Neural progenitor cell (in vitro differentiated cells): ENCODE measurements around the gene TTC21B. TPM values are rescaled to one million over a fixed set of nuclear protein-coding genes. Genes with fewer than 3 reads are reported as not detected.
A peak's percentile ranks its signal among the peaks of the same experiment; 100 is the strongest.

Experiments used
- DNase-seq: peaks from one replicate; pipeline ENCODE4 v3.0.0-alpha.2; 2016; ENCODE audit warnings: low spot score
- H2AFZ ChIP-seq: fragments of 200-600 bp; sonication (generic); replicated peaks from 2 replicates; pipeline ENCODE4 v1.6.1; 2016; ENCODE audit warnings: antibody characterized with exemption
- H3F3A ChIP-seq: fragments of 200-600 bp; sonication (generic); 2 replicates; pipeline ENCODE4 v1.6.1; 2016; ENCODE audit warnings: antibody characterized with exemption, low read depth
- H3K27ac ChIP-seq: fragments of 200-600 bp; sonication (generic); 2 replicates; pipeline ENCODE4 v1.5.1; 2016; ENCODE audit warnings: mild to moderate bottlenecking
- H3K27me3 ChIP-seq: fragments of 200-600 bp; sonication (generic); 2 replicates; pipeline ENCODE4 v1.6.1; 2016; ENCODE audit warnings: mild to moderate bottlenecking, moderate library complexity
- H3K36me3 ChIP-seq: fragments of 200-600 bp; sonication (generic); 2 replicates; pipeline ENCODE4 v1.5.1; 2016
- H3K4me1 ChIP-seq: fragments of 200-600 bp; sonication (generic); 2 replicates; pipeline ENCODE4 v1.6.1; 2016; ENCODE audit warnings: mixed run types
- H3K4me2 ChIP-seq: fragments of 200-600 bp; sonication (generic); 2 replicates; pipeline ENCODE4 v1.6.1; 2016
- H3K4me3 ChIP-seq: fragments of 200-600 bp; sonication (generic); 2 replicates; pipeline ENCODE4 v1.5.1; 2016
- H3K79me2 ChIP-seq: fragments of 200-600 bp; sonication (generic); 2 replicates; pipeline ENCODE4 v1.6.1; 2016; ENCODE audit warnings: low read depth
- H3K9ac ChIP-seq: fragments of 200-600 bp; sonication (generic); 2 replicates; pipeline ENCODE4 v1.6.1; 2016
- H3K9me3 ChIP-seq: fragments of 200-600 bp; sonication (generic); 2 replicates; pipeline ENCODE4 v1.5.1; 2016; ENCODE audit warnings: low read depth
- H4K20me1 ChIP-seq: fragments of 200-600 bp; sonication (generic); 2 replicates; pipeline ENCODE4 v1.6.1; 2016; ENCODE audit warnings: low read depth
- H3K27ac Mint-ChIP-seq: 3 replicates; pipeline ENCODE4 v1.8.0; 2021; ENCODE audit warnings: mixed read lengths
- H3K27me3 Mint-ChIP-seq: 2 replicates; pipeline ENCODE4 v1.8.0; 2022; ENCODE audit warnings: low read depth, mild to moderate bottlenecking, inconsistent platforms, moderate library complexity, mixed read lengths; ENCODE audit not compliant: insufficient read depth
- H3K36me3 Mint-ChIP-seq: 3 replicates; pipeline ENCODE4 v1.8.0; 2021; ENCODE audit warnings: mixed read lengths
- H3K4me1 Mint-ChIP-seq: 3 replicates; pipeline ENCODE4 v1.8.0; 2021; ENCODE audit warnings: mixed read lengths
- H3K4me3 Mint-ChIP-seq: 3 replicates; pipeline ENCODE4 v1.8.0; 2021; ENCODE audit warnings: mild to moderate bottlenecking, moderate library complexity, mixed read lengths
- H3K9me3 Mint-ChIP-seq: 3 replicates; pipeline ENCODE4 v1.8.0; 2020; ENCODE audit warnings: mixed read lengths
- CTCF ChIP-seq: fragments of 200-600 bp; sonication (generic); IDR thresholded peaks from 2 replicates; pipeline ENCODE4 v1.5.1; 2017; ENCODE audit warnings: antibody characterized with exemption, mild to moderate bottlenecking
- EZH2 ChIP-seq: fragments of 200-600 bp; sonication (generic); IDR thresholded peaks from 2 replicates; pipeline ENCODE4 v1.6.1; 2017; ENCODE audit warnings: antibody characterized with exemption, mild to moderate bottlenecking, moderate library complexity
- EZH2phosphoT487 ChIP-seq: fragments of 200-600 bp; sonication (generic); IDR thresholded peaks from 2 replicates; pipeline ENCODE4 v1.6.1; 2017; ENCODE audit warnings: antibody characterized with exemption
- total RNA-seq: library from RNA; depleted of rRNA; stranded (reverse); fragments of >200 nt; gene quantifications from 2 replicates; pipeline ENCODE4 v1.2.3, GENCODE V29; 2015; ENCODE audit warnings: low replicate concordance

The TTC21B gene
- total RNA-seq, 1 donor from 2014 or later: 46.9 TPM

- Mint-ChIP-seq H3K4me3 (no peak overlapping the region), H3K27ac (no peak overlapping the region), H3K9me3 (no peaks in the 10 kb centered on the region), H3K4me1 (peaks cover 32% of the 10 kb centered on the region), H3K36me3 (peaks cover 36% of the 10 kb centered on the region), H3K27me3 (no peaks in the 10 kb centered on the region)
- Histone ChIP-seq H3K4me2 (no peak overlapping the region), H3F3A (no peaks in the 10 kb centered on the region), H3K9ac (no peak overlapping the region), H3K27me3 (no peaks in the 10 kb centered on the region), H3K4me3 (no peak overlapping the region), H2AFZ (no peak overlapping the region), H3K79me2 (no peaks in the 10 kb centered on the region), H3K9me3 (no peaks in the 10 kb centered on the region), H4K20me1 (no peaks in the 10 kb centered on the region), H3K27ac (no peak overlapping the region), H3K36me3 (peaks cover 3% of the 10 kb centered on the region), H3K4me1 (no peaks in the 10 kb centered on the region)
- DNase-seq: no peak
- TF ChIP-seq EZH2phosphoT487: no peak
- TF ChIP-seq EZH2: no peak
These were observed 51.8 kb downstream of the TTC21B start for GRCh38 chr2:165901620-165902298.

GRCh38 chr2:165899311-165899710 lies 54.3 kb downstream of the TTC21B start:
- no peak for DNase-seq
- no peaks in the 10 kb centered on the region for H3K9me3 ChIP-seq
- H3F3A ChIP-seq: no peaks in the 10 kb centered on the region
- peaks cover 38% of the 10 kb centered on the region for H3K4me1 Mint-ChIP-seq
- H2AFZ ChIP-seq: no peak overlapping the region
- no peak overlapping the region for H3K4me2 ChIP-seq
- no peaks in the 10 kb centered on the region for H3K9me3 Mint-ChIP-seq
- H3K27ac ChIP-seq: no peak overlapping the region
- no peaks in the 10 kb centered on the region for H3K79me2 ChIP-seq
- no peak overlapping the region for H3K9ac ChIP-seq
- H4K20me1 ChIP-seq: no peaks in the 10 kb centered on the region
- no peak overlapping the region for H3K4me3 ChIP-seq
- no peak overlapping the region for H3K27ac Mint-ChIP-seq
- TF ChIP-seq EZH2phosphoT487 (no peak), CTCF (no peak), EZH2 (no peak)
- no peaks in the 10 kb centered on the region for H3K27me3 ChIP-seq
- no peaks in the 10 kb centered on the region for H3K27me3 Mint-ChIP-seq
- H3K36me3 Mint-ChIP-seq: peaks cover 38% of the 10 kb centered on the region
- no peaks in the 10 kb centered on the region for H3K4me1 ChIP-seq
- peaks cover 10% of the 10 kb centered on the region for H3K36me3 ChIP-seq
- H3K4me3 Mint-ChIP-seq: no peak overlapping the region

GRCh38 chr2:165898381-165898780 lies 55.2 kb downstream of the TTC21B start:
- Histone ChIP-seq H3K27ac (no peak overlapping the region), H3K79me2 (no peaks in the 10 kb centered on the region), H3K4me3 (no peak overlapping the region), H3K27me3 (no peaks in the 10 kb centered on the region), H3K4me1 (no peaks in the 10 kb centered on the region), H3K9me3 (no peaks in the 10 kb centered on the region), H3F3A (no peaks in the 10 kb centered on the region), H3K9ac (no peak overlapping the region), H2AFZ (no peak overlapping the region), H3K4me2 (no peak overlapping the region), H4K20me1 (no peaks in the 10 kb centered on the region), H3K36me3 (peaks cover 14% of the 10 kb centered on the region)
- DNase-seq: no peak
- Mint-ChIP-seq H3K27me3 (no peaks in the 10 kb centered on the region), H3K9me3 (no peaks in the 10 kb centered on the region), H3K4me1 (peaks cover 44% of the 10 kb centered on the region), H3K27ac (peak overlapping the region; percentile 65), H3K36me3 (peaks cover 43% of the 10 kb centered on the region), H3K4me3 (no peak overlapping the region)
- no peak for TF ChIP-seq EZH2phosphoT487
- no peak for TF ChIP-seq CTCF
- TF ChIP-seq EZH2: no peak

- no peaks in the 10 kb centered on the region for H3K27me3 Mint-ChIP-seq
- H3K36me3 Mint-ChIP-seq: peaks cover 43% of the 10 kb centered on the region
- Histone ChIP-seq H3K4me2 (no peak overlapping the region), H3K36me3 (peaks cover 15% of the 10 kb centered on the region), H4K20me1 (no peaks in the 10 kb centered on the region), H3K4me3 (no peak overlapping the region), H3K79me2 (no peaks in the 10 kb centered on the region), H2AFZ (no peak overlapping the region), H3K27ac (no peak overlapping the region), H3K4me1 (no peaks in the 10 kb centered on the region), H3K9ac (no peak overlapping the region), H3F3A (no peaks in the 10 kb centered on the region), H3K27me3 (no peaks in the 10 kb centered on the region), H3K9me3 (no peaks in the 10 kb centered on the region)
- peak overlapping the region; percentile 65 for H3K27ac Mint-ChIP-seq
- TF ChIP-seq EZH2phosphoT487: no peak
- no peak for TF ChIP-seq EZH2
- TF ChIP-seq CTCF: no peak
- H3K9me3 Mint-ChIP-seq: no peaks in the 10 kb centered on the region
- DNase-seq: no peak
- H3K4me1 Mint-ChIP-seq: peaks cover 38% of the 10 kb centered on the region
- no peak overlapping the region for H3K4me3 Mint-ChIP-seq
These were observed 55.9 kb downstream of the TTC21B start for GRCh38 chr2:165897726-165898125.
